ENCODE measurements around the gene ZNF365. TPM values are rescaled to one million over a fixed set of nuclear protein-coding genes. Genes with fewer than 3 reads are reported as not detected.

Gene ZNF365
- total and polyA plus RNA-seq, 12 donors: 0.11 to 2.3 (median 0.75) TPM; not detected in 2

GRCh38 chr10:62424026-62424425, 49.9 kb downstream of the ZNF365 start:
- no peak for DNase-seq
- TF ChIP-seq POLR2A (IDR thresholded peaks at IDR 0.05) (no peak), CTCF (IDR thresholded peaks at IDR 0.05) (no peak)
- no peak overlapping the region for H3K27ac ChIP-seq
- H3K36me3 ChIP-seq (replicated peaks in 1 of 2): no peaks in the 10 kb centered on the region
- H3K4me3 ChIP-seq: no peak overlapping the region
- H3K9me3 ChIP-seq (replicated peaks in 1 of 3): no peaks in the 10 kb centered on the region
- H3K4me1 ChIP-seq (replicated peaks in 1 of 2): no peaks in the 10 kb centered on the region
- intact Hi-C loops (cut with DNase I): no loop called here
- 76 to 100% (median 88%) methylated on average over 1 of the region's 1 CpG for WGBS, 4 donors
- no peaks in the 10 kb centered on the region for H3K27me3 ChIP-seq

GRCh38 chr10:62426086-62426485, 51.9 kb downstream of the ZNF365 start:
- no peaks in the 10 kb centered on the region for H3K9me3 ChIP-seq (replicated peaks in 1 of 3)
- WGBS, 4 donors: 75 to 86% (median 80%) methylated on average over 1 of the region's 1 CpG
- H3K27me3 ChIP-seq: no peaks in the 10 kb centered on the region
- no peak overlapping the region for H3K27ac ChIP-seq
- DNase-seq: no peak
- H3K4me1 ChIP-seq (replicated peaks in 1 of 2): no peaks in the 10 kb centered on the region
- no peaks in the 10 kb centered on the region for H3K36me3 ChIP-seq (replicated peaks in 1 of 2)
- intact Hi-C loops (cut with DNase I): no loop called here
- TF ChIP-seq CTCF (IDR thresholded peaks at IDR 0.05) (no peak), POLR2A (IDR thresholded peaks at IDR 0.05) (no peak)
- H3K4me3 ChIP-seq: no peak overlapping the region

- no peak for DNase-seq
- intact Hi-C loops (cut with DNase I): no loop called here
- Histone ChIP-seq H3K4me3 (no peak overlapping the region), H3K36me3 (replicated peaks in 1 of 2) (no peaks in the 10 kb centered on the region), H3K9me3 (replicated peaks in 1 of 3) (no peaks in the 10 kb centered on the region), H3K4me1 (replicated peaks in 1 of 2) (no peaks in the 10 kb centered on the region), H3K27me3 (no peaks in the 10 kb centered on the region), H3K27ac (no peak overlapping the region)
- 68 to 79% (median 72%) methylated on average over 3 of the region's 3 CpGs for WGBS, 4 donors
- TF ChIP-seq POLR2A (IDR thresholded peaks at IDR 0.05): no peak
- no peak for TF ChIP-seq CTCF (IDR thresholded peaks at IDR 0.05)
Measured at GRCh38 chr10:62426600-62426999, 52.4 kb downstream of the ZNF365 start.

- WGBS, 4 donors: 39 to 92% (median 86%) methylated on average over 1 of the region's 1 CpG
- DNase-seq: no peak
Measured at GRCh38 chr10:62430881-62431280, 56.7 kb downstream of the ZNF365 start.

More at GRCh38 chr10:62430881-62431280, 56.7 kb downstream of the ZNF365 start:
- TF ChIP-seq POLR2A (IDR thresholded peaks at IDR 0.05): no peak
- no peak for TF ChIP-seq CTCF (IDR thresholded peaks at IDR 0.05)
- H3K4me3 ChIP-seq: no peak overlapping the region
- no peak overlapping the region for H3K27ac ChIP-seq
- no peaks in the 10 kb centered on the region for H3K4me1 ChIP-seq (replicated peaks in 1 of 2)
- no peaks in the 10 kb centered on the region for H3K9me3 ChIP-seq (replicated peaks in 1 of 3)
- no peaks in the 10 kb centered on the region for H3K36me3 ChIP-seq (replicated peaks in 1 of 2)
- intact Hi-C loops (cut with DNase I): no loop called here
- H3K27me3 ChIP-seq: no peaks in the 10 kb centered on the region
